ENCODE data around the gene FOXC2. TPM values are rescaled to one million over a fixed set of nuclear protein-coding genes. Genes with fewer than 3 reads are reported as not detected.
A peak's percentile ranks its signal among the peaks of the same experiment; 100 is the strongest.

Gene FOXC2
- total and polyA plus RNA-seq, 2 of the 13 experiments (the other 11 are each of a cell fraction or from before 2014, with no cell fraction given): not detected

DNA sequence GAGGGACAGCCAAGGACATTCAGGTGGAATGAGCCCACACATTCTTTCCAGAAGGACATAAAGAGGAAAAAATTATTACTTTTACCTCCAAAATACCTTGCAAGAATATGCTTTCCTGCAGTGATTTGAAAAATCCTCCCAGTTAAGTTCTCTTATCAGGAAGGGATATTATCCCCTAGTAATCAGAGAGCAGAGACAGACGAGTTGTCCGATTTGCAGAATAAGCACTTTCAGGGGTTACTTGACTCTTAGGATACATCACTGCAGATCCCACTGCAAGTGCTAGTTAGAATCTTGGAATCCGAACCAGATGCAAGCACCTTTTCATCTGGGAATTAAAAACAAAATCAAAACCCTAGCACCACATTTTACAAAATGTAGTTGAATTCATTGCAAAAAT lies 45.3 kb downstream of the FOXC2 start:
- 63% methylated on average over 3 of the region's 3 CpGs for WGBS (ENCODE audit: low lambda C conversion rate)
- Histone ChIP-seq H3K9ac (ENCODE audit: insufficient read depth, low read depth, low read length) (no peak overlapping the region), H3K36me3 (replicated peaks in 1 of 2; ENCODE audit: control insufficient read depth in 1 of 2, insufficient read depth in 2 of 2, low read length in 2 of 2) (no peaks in the 10 kb centered on the region), H2AFZ (ENCODE audit: low read length) (no peak overlapping the region), H3K27ac (ENCODE audit: extremely low read length, insufficient read depth, low read length) (no peak overlapping the region), H3K4me2 (ENCODE audit: low read depth, low read length) (no peak overlapping the region), H3K9me3 (ENCODE audit: low read length) (no peaks in the 10 kb centered on the region), H3K4me1 (ENCODE audit: insufficient read depth, low read length) (peaks cover 13% of the 10 kb centered on the region), H3K27me3 (ENCODE audit: control insufficient read depth in 1 of 2, insufficient read depth in 2 of 2, low read length in 2 of 2) (peaks cover 4 to 30% of the 10 kb centered on the region in 2 experiments; a peak in 4 of 5 replicates), H3K79me2 (ENCODE audit: insufficient read depth, low read length) (no peaks in the 10 kb centered on the region), H4K20me1 (ENCODE audit: insufficient read depth, low read length) (no peaks in the 10 kb centered on the region), H3K4me3 (replicated peaks in 1 of 3; ENCODE audit: insufficient read depth in 1 of 3, low read depth in 2 of 3, low read length in 3 of 3) (no peak overlapping the region)
- no TSS peak for BruUV-seq (replicated peaks)
- ChIA-PET POLR2A (no interaction called here), CTCF (ENCODE audit: low intra/inter-chr PET ratio, low total read pairs) (no interaction called here)
- in situ Hi-C loops (cut with HindIII; ENCODE audit: extremely low pct_ligation_motif_present, low pct_unique_long_range_greater_than_20kb) (no loop called here), intact Hi-C loops (cut with micrococcal nuclease; ENCODE audit: unreplicated experiment) (no loop called here)
- DNase-seq (ENCODE audit: low spot score): no peak
- FAIRE-seq: no peak
- no peak for ATAC-seq
- no peak for TF ChIP-seq HNRNPH1 (optimal IDR thresholded peaks at IDR 0.05; ENCODE audit: low read depth, low read length)
- no peak for TF ChIP-seq MXD4 (CRISPR knock-in tag; IDR thresholded peaks at IDR 0.05)
- peak; percentile 68 for TF ChIP-seq MAFF (IDR thresholded peaks at IDR 0.05; ENCODE audit: low read depth, low read length)
- no peak for TF ChIP-seq NFKB2 (CRISPR knock-in tag; IDR thresholded peaks at IDR 0.05; ENCODE audit: borderline replicate concordance)
- TF ChIP-seq THAP11 (CRISPR knock-in tag; IDR thresholded peaks at IDR 0.05): no peak
- TF ChIP-seq EHMT2 (IDR thresholded peaks at IDR 0.05; ENCODE audit: borderline replicate concordance, low read depth, low read length): no peak
- TF ChIP-seq GLI4 (CRISPR knock-in tag; IDR thresholded peaks at IDR 0.05; ENCODE audit: borderline replicate concordance): no peak
- TF ChIP-seq ZNF235 (CRISPR knock-in tag; IDR thresholded peaks at IDR 0.05; ENCODE audit: borderline replicate concordance): no peak
- peak; percentile 64 to 75 for TF ChIP-seq MAFK (conservative IDR thresholded peaks at IDR 0.05 in 1 of 2, IDR thresholded peaks at IDR 0.05 in 1 of 2; ENCODE audit: low read length in 2 of 2)
- no peak for TF ChIP-seq GATAD1 (CRISPR knock-in tag; IDR thresholded peaks at IDR 0.05)
- TF ChIP-seq ZNF430 (CRISPR knock-in tag; IDR thresholded peaks at IDR 0.05): no peak
- no peak for TF ChIP-seq SMC3 (IDR thresholded peaks at IDR 0.05; ENCODE audit: low read length)
- no peak for TF ChIP-seq ZNF737 (CRISPR knock-in tag; IDR thresholded peaks at IDR 0.05; ENCODE audit: borderline replicate concordance)
- TF ChIP-seq, protein P1, sequence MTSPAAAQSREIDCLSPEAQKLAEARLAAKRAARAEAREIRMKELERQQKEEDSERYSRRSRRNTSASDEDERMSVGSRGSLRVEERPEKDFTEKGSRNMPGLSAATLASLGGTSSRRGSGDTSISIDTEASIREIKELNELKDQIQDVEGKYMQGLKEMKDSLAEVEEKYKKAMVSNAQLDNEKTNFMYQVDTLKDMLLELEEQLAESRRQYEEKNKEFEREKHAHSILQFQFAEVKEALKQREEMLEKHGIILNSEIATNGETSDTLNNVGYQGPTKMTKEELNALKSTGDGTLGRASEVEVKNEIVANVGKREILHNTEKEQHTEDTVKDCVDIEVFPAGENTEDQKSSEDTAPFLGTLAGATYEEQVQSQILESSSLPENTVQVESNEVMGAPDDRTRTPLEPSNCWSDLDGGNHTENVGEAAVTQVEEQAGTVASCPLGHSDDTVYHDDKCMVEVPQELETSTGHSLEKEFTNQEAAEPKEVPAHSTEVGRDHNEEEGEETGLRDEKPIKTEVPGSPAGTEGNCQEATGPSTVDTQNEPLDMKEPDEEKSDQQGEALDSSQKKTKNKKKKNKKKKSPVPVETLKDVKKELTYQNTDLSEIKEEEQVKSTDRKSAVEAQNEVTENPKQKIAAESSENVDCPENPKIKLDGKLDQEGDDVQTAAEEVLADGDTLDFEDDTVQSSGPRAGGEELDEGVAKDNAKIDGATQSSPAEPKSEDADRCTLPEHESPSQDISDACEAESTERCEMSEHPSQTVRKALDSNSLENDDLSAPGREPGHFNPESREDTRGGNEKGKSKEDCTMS (CRISPR knock-in tag; conservative IDR thresholded peaks at IDR 0.05): no peak
